ENCODE measurements around the gene PLAC1.

- TF ChIP-seq CTCF (IDR thresholded peaks at IDR 0.05): no peak
- TF ChIP-seq EP300 (IDR thresholded peaks at IDR 0.05): no peak
- TF ChIP-seq POLR2A (IDR thresholded peaks at IDR 0.05): no peak
Measured at GRCh38 chrX:134683351-134684005, 25.2 kb upstream of the PLAC1 start.

Measured in ovary (tissue), 3 donors.